WTC11 (cell line): ENCODE results near the gene ADGRL3. TPM values are rescaled to one million over a fixed set of nuclear protein-coding genes. Genes with fewer than 3 reads are reported as not detected.

Experiments
- ATAC-seq: fragments of 200-7000 bp; cut with Tn5 transposase; 2 replicates; pipeline ENCODE4 v1.10.0; 2021; ENCODE audit warnings: mild to moderate bottlenecking, moderate library complexity
- CTCF ChIA-PET: fragments of 300-600 bp; sonication (Branson Sonifier 250); formaldehyde crosslinking; loops from one replicate; lab custom pipeline; 2021; ENCODE audit warnings: antibody characterized with exemption; lab: Charles Lee
- POLR2A ChIA-PET: fragments of 350-600 bp; sonication (Branson Sonifier 250); formaldehyde crosslinking; loops from one replicate; lab custom pipeline; 2021; ENCODE audit warnings: antibody characterized with exemption; lab: Charles Lee
- DNase-seq: peaks from one replicate; pipeline ENCODE4 v3.0.0; 2021; ENCODE audit warnings: low spot score
- H3K27ac Mint-ChIP-seq: 2 replicates; pipeline ENCODE4 v1.8.0; 2021; ENCODE audit warnings: mixed read lengths
- H3K27me3 Mint-ChIP-seq: 2 replicates; pipeline ENCODE4 v1.8.0; 2021; ENCODE audit warnings: low read depth, mild to moderate bottlenecking, moderate library complexity, mixed read lengths
- H3K36me3 Mint-ChIP-seq: 2 replicates; pipeline ENCODE4 v1.8.0; 2021; ENCODE audit warnings: mixed read lengths
- H3K4me1 Mint-ChIP-seq: 2 replicates; pipeline ENCODE4 v1.8.0; 2022; ENCODE audit warnings: mixed read lengths
- H3K4me3 Mint-ChIP-seq: 2 replicates; pipeline ENCODE4 v1.8.0; 2021; ENCODE audit warnings: mild to moderate bottlenecking, moderate library complexity, mixed read lengths
- H3K9me3 Mint-ChIP-seq: 2 replicates; pipeline ENCODE4 v1.8.0; 2021; ENCODE audit warnings: mixed read lengths
- ATF1 ChIP-seq: sonication (generic); formaldehyde crosslinking; IDR thresholded peaks from 2 replicates; pipeline ENCODE4 v1.8.1; 2023; ENCODE audit warnings: mild to moderate bottlenecking, moderate library complexity, missing genetic modification reagents
- ETV6 ChIP-seq: sonication (generic); formaldehyde crosslinking; IDR thresholded peaks from 2 replicates; pipeline ENCODE4 v1.8.1; 2022; ENCODE audit warnings: mild to moderate bottlenecking, missing genetic modification reagents
- GABPB1 ChIP-seq: sonication (generic); formaldehyde crosslinking; IDR thresholded peaks from 2 replicates; pipeline ENCODE4 v1.8.1; 2023; ENCODE audit warnings: mild to moderate bottlenecking, missing genetic modification reagents
- KAT7 ChIP-seq: sonication (generic); formaldehyde crosslinking; IDR thresholded peaks from 2 replicates; pipeline ENCODE4 v1.8.1; 2023; ENCODE audit warnings: missing genetic modification reagents, mild to moderate bottlenecking, borderline replicate concordance
- MYBL2 ChIP-seq: sonication (generic); formaldehyde crosslinking; IDR thresholded peaks from 2 replicates; pipeline ENCODE4 v1.8.1; 2023; ENCODE audit warnings: mild to moderate bottlenecking, moderate library complexity, missing genetic modification reagents
- NFYB ChIP-seq: sonication (generic); formaldehyde crosslinking; conservative IDR thresholded peaks from 2 replicates; pipeline ENCODE4 v1.8.0; 2022; ENCODE audit warnings: low read depth, missing genetic modification reagents
- TCF7 ChIP-seq: sonication (generic); formaldehyde crosslinking; IDR thresholded peaks from 2 replicates; pipeline ENCODE4 v1.8.0; 2022; ENCODE audit warnings: mild to moderate bottlenecking, low read depth, missing genetic modification reagents, moderate library complexity
- ZNF219 ChIP-seq: sonication (generic); formaldehyde crosslinking; IDR thresholded peaks from 2 replicates; pipeline ENCODE4 v1.8.0; 2023; ENCODE audit warnings: missing genetic modification reagents, mild to moderate bottlenecking, borderline replicate concordance
- total RNA-seq: library from RNA; stranded (reverse); gene quantifications from 3 replicates; pipeline ENCODE4 v1.2.3, GENCODE V29; 2021
- TF ChIP-seq, protein P1 (sequence below): sonication (generic); formaldehyde crosslinking; IDR thresholded peaks from 2 replicates; pipeline ENCODE4 v1.8.0; 2022; ENCODE audit warnings: mild to moderate bottlenecking, missing genetic modification reagents
- TF ChIP-seq, protein P2 (sequence below): sonication (generic); formaldehyde crosslinking; IDR thresholded peaks from 2 replicates; pipeline ENCODE4 v1.8.0; 2022; ENCODE audit warnings: mild to moderate bottlenecking, missing genetic modification reagents
- TF ChIP-seq, protein P3 (sequence below): sonication (generic); formaldehyde crosslinking; IDR thresholded peaks from 2 replicates; pipeline ENCODE4 v1.8.1; 2023; ENCODE audit warnings: mild to moderate bottlenecking, moderate library complexity, missing genetic modification reagents
- TF ChIP-seq, protein P4 (sequence below): sonication (generic); formaldehyde crosslinking; IDR thresholded peaks from 2 replicates; pipeline ENCODE4 v1.8.0; 2023; ENCODE audit warnings: mild to moderate bottlenecking, missing genetic modification reagents
- TF ChIP-seq, protein P5 (sequence below): fragments of 250-450 bp; sonication (Bioruptor Pico); IDR thresholded peaks from 2 replicates; pipeline ENCODE4 v1.9.0; 2021; ENCODE audit warnings: moderate library complexity, mild to moderate bottlenecking, inconsistent platforms, borderline replicate concordance
- TF ChIP-seq, protein P6 (sequence below): fragments of 250-450 bp; sonication (Bioruptor Pico); IDR thresholded peaks from 2 replicates; pipeline ENCODE4 v1.9.0; 2021; ENCODE audit warnings: mild to moderate bottlenecking
- TF ChIP-seq, protein P7 (sequence below): sonication (generic); formaldehyde crosslinking; IDR thresholded peaks from 2 replicates; pipeline ENCODE4 v1.8.0; 2022; ENCODE audit warnings: mild to moderate bottlenecking, missing genetic modification reagents
- TF ChIP-seq, protein P8 (sequence below): sonication (generic); formaldehyde crosslinking; conservative IDR thresholded peaks from 2 replicates; pipeline ENCODE4 v1.8.1; 2023; ENCODE audit warnings: mild to moderate bottlenecking, low read depth, missing genetic modification reagents, moderate library complexity
- TF ChIP-seq, protein P9 (sequence below): fragments of 250-450 bp; sonication (Bioruptor Pico); IDR thresholded peaks from 2 replicates; pipeline ENCODE4 v2.1.2; 2022; ENCODE audit warnings: mild to moderate bottlenecking, moderate library complexity

The ADGRL3 gene
- total RNA-seq, 1 experiment from 2014 or later = 8.7 TPM

DNA sequence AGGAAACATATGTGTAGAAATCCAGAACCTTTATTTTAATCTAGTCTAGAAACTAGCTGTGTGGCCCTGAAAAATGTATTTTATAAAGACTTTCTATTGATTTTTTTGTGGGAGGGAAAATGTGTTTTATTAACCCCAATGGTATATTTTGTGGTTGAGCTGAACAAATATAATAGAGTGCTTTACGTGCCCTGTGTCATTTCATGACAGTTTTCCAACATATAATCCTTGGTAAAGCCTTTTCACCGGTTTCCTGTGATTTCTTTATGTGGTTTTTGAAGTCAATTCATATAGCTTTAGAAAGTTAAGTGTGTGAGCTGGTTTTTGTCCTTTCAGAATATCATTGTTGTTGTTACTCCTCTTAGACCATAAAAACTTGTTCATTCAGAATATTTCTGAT lies 375.7 kb downstream of the ADGRL3 start:
- no peak for TF ChIP-seq ETV6 (CRISPR knock-in tag)
- TF ChIP-seq, protein P1, sequence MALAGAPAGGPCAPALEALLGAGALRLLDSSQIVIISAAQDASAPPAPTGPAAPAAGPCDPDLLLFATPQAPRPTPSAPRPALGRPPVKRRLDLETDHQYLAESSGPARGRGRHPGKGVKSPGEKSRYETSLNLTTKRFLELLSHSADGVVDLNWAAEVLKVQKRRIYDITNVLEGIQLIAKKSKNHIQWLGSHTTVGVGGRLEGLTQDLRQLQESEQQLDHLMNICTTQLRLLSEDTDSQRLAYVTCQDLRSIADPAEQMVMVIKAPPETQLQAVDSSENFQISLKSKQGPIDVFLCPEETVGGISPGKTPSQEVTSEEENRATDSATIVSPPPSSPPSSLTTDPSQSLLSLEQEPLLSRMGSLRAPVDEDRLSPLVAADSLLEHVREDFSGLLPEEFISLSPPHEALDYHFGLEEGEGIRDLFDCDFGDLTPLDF (CRISPR knock-in tag) = no peak
- no peak for TF ChIP-seq NFYB
- TF ChIP-seq, protein P2, sequence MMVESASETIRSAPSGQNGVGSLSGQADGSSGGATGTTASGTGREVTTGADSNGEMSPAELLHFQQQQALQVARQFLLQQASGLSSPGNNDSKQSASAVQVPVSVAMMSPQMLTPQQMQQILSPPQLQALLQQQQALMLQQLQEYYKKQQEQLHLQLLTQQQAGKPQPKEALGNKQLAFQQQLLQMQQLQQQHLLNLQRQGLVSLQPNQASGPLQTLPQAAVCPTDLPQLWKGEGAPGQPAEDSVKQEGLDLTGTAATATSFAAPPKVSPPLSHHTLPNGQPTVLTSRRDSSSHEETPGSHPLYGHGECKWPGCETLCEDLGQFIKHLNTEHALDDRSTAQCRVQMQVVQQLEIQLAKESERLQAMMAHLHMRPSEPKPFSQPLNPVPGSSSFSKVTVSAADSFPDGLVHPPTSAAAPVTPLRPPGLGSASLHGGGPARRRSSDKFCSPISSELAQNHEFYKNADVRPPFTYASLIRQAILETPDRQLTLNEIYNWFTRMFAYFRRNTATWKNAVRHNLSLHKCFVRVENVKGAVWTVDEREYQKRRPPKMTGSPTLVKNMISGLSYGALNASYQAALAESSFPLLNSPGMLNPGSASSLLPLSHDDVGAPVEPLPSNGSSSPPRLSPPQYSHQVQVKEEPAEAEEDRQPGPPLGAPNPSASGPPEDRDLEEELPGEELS (CRISPR knock-in tag) = no peak
- TF ChIP-seq KAT7 (CRISPR knock-in tag) = no peak
- TF ChIP-seq, protein P3, sequence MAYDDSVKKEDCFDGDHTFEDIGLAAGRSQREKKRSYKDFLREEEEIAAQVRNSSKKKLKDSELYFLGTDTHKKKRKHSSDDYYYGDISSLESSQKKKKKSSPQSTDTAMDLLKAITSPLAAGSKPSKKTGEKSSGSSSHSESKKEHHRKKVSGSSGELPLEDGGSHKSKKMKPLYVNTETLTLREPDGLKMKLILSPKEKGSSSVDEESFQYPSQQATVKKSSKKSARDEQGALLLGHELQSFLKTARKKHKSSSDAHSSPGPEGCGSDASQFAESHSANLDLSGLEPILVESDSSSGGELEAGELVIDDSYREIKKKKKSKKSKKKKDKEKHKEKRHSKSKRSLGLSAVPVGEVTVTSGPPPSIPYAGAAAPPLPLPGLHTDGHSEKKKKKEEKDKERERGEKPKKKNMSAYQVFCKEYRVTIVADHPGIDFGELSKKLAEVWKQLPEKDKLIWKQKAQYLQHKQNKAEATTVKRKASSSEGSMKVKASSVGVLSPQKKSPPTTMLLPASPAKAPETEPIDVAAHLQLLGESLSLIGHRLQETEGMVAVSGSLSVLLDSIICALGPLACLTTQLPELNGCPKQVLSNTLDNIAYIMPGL (CRISPR knock-in tag) = no peak
- TF ChIP-seq, protein P4, sequence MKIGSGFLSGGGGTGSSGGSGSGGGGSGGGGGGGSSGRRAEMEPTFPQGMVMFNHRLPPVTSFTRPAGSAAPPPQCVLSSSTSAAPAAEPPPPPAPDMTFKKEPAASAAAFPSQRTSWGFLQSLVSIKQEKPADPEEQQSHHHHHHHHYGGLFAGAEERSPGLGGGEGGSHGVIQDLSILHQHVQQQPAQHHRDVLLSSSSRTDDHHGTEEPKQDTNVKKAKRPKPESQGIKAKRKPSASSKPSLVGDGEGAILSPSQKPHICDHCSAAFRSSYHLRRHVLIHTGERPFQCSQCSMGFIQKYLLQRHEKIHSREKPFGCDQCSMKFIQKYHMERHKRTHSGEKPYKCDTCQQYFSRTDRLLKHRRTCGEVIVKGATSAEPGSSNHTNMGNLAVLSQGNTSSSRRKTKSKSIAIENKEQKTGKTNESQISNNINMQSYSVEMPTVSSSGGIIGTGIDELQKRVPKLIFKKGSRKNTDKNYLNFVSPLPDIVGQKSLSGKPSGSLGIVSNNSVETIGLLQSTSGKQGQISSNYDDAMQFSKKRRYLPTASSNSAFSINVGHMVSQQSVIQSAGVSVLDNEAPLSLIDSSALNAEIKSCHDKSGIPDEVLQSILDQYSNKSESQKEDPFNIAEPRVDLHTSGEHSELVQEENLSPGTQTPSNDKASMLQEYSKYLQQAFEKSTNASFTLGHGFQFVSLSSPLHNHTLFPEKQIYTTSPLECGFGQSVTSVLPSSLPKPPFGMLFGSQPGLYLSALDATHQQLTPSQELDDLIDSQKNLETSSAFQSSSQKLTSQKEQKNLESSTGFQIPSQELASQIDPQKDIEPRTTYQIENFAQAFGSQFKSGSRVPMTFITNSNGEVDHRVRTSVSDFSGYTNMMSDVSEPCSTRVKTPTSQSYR (CRISPR knock-in tag) = no peak
- no peak for TF ChIP-seq GABPB1 (CRISPR knock-in tag)
- TF ChIP-seq, protein P5, sequence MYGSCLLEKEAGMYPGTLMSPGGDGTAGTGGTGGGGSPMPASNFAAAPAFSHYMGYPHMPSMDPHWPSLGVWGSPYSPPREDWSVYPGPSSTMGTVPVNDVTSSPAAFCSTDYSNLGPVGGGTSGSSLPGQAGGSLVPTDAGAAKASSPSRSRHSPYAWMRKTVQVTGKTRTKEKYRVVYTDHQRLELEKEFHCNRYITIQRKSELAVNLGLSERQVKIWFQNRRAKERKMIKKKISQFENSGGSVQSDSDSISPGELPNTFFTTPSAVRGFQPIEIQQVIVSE (CRISPR knock-in tag) = no peak
- TF ChIP-seq TCF7 = no peak
- TF ChIP-seq, protein P6, sequence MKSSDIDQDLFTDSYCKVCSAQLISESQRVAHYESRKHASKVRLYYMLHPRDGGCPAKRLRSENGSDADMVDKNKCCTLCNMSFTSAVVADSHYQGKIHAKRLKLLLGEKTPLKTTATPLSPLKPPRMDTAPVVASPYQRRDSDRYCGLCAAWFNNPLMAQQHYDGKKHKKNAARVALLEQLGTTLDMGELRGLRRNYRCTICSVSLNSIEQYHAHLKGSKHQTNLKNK (CRISPR knock-in tag) = no peak
- TF ChIP-seq, protein P7, sequence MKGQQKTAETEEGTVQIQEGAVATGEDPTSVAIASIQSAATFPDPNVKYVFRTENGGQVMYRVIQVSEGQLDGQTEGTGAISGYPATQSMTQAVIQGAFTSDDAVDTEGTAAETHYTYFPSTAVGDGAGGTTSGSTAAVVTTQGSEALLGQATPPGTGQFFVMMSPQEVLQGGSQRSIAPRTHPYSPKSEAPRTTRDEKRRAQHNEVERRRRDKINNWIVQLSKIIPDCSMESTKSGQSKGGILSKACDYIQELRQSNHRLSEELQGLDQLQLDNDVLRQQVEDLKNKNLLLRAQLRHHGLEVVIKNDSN (CRISPR knock-in tag) = no peak
- TF ChIP-seq, protein P8, sequence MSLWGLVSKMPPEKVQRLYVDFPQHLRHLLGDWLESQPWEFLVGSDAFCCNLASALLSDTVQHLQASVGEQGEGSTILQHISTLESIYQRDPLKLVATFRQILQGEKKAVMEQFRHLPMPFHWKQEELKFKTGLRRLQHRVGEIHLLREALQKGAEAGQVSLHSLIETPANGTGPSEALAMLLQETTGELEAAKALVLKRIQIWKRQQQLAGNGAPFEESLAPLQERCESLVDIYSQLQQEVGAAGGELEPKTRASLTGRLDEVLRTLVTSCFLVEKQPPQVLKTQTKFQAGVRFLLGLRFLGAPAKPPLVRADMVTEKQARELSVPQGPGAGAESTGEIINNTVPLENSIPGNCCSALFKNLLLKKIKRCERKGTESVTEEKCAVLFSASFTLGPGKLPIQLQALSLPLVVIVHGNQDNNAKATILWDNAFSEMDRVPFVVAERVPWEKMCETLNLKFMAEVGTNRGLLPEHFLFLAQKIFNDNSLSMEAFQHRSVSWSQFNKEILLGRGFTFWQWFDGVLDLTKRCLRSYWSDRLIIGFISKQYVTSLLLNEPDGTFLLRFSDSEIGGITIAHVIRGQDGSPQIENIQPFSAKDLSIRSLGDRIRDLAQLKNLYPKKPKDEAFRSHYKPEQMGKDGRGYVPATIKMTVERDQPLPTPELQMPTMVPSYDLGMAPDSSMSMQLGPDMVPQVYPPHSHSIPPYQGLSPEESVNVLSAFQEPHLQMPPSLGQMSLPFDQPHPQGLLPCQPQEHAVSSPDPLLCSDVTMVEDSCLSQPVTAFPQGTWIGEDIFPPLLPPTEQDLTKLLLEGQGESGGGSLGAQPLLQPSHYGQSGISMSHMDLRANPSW (CRISPR knock-in tag) = no peak
- TF ChIP-seq, protein P9, sequence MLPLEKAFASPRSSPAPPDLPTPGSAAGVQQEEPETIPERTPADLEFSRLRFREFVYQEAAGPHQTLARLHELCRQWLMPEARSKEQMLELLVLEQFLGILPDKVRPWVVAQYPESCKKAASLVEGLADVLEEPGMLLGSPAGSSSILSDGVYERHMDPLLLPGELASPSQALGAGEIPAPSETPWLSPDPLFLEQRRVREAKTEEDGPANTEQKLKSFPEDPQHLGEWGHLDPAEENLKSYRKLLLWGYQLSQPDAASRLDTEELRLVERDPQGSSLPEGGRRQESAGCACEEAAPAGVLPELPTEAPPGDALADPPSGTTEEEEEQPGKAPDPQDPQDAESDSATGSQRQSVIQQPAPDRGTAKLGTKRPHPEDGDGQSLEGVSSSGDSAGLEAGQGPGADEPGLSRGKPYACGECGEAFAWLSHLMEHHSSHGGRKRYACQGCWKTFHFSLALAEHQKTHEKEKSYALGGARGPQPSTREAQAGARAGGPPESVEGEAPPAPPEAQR = no peak
- TF ChIP-seq MYBL2 (CRISPR knock-in tag) = no peak
- no peak for TF ChIP-seq ZNF219 (CRISPR knock-in tag)
- no peak for TF ChIP-seq ATF1 (CRISPR knock-in tag)
- no peaks in the 10 kb centered on the region for H3K36me3 Mint-ChIP-seq
- no peak overlapping the region for H3K4me3 Mint-ChIP-seq
- no peak overlapping the region for H3K27ac Mint-ChIP-seq
- ATAC-seq = no peak
- H3K27me3 Mint-ChIP-seq = no peaks in the 10 kb centered on the region
- no peak for DNase-seq
- H3K4me1 Mint-ChIP-seq = peaks cover 2% of the 10 kb centered on the region
- H3K9me3 Mint-ChIP-seq = no peaks in the 10 kb centered on the region
- POLR2A ChIA-PET = no interaction called here
- CTCF ChIA-PET = no interaction called here
